GM19035 (cell line): Measurements from ENCODE around the gene FHOD3.
"Not testable (repeated sequence)": the region's sequence is repeated elsewhere in the genome, so short reads cannot be mapped to it uniquely, and the experiment has no call there.

Source experiments
- ATAC-seq: cut with Tn5 transposase; IDR thresholded peaks from one replicate; pipeline ENCODE4 v1.9.1; 2021; ENCODE audit not compliant: unreplicated experiment

FHOD3 gene

GRCh38 chr18:36719630-36720029 is 422.1 kb downstream of the FHOD3 start:
- ATAC-seq = no peak

- not testable (repeated sequence) for ATAC-seq
These were observed 423.8 kb downstream of the FHOD3 start for GRCh38 chr18:36721351-36721750.

GRCh38 chr18:36724169-36724568 is 426.7 kb downstream of the FHOD3 start:
- no peak for ATAC-seq

GRCh38 chr18:36724591-36725001 is 427.1 kb downstream of the FHOD3 start:
- ATAC-seq = no peak

- no peak for ATAC-seq
These were observed 430.8 kb downstream of the FHOD3 start for GRCh38 chr18:36728345-36728744.

- ATAC-seq = no peak
These were observed 431.7 kb downstream of the FHOD3 start for GRCh38 chr18:36729197-36729596.

GRCh38 chr18:36732264-36732663 is 434.8 kb downstream of the FHOD3 start:
- no peak for ATAC-seq

GRCh38 chr18:36733150-36733549 is 435.6 kb downstream of the FHOD3 start:
- ATAC-seq = no peak

- no peak for ATAC-seq
These were observed 437.1 kb downstream of the FHOD3 start for GRCh38 chr18:36734596-36734995.

- no peak for ATAC-seq
These were observed 437.6 kb downstream of the FHOD3 start for GRCh38 chr18:36735130-36735529.

- ATAC-seq = no peak
These were observed 438.6 kb downstream of the FHOD3 start for GRCh38 chr18:36736094-36736493.

- ATAC-seq = no peak
These were observed 439.8 kb downstream of the FHOD3 start for GRCh38 chr18:36737316-36737715.

- ATAC-seq = no peak
These were observed 446.9 kb downstream of the FHOD3 start for GRCh38 chr18:36744261-36744876.

GRCh38 chr18:36745219-36745975 is 447.9 kb downstream of the FHOD3 start:
- no peak for ATAC-seq

- ATAC-seq = no peak
These were observed 455.7 kb downstream of the FHOD3 start for GRCh38 chr18:36752929-36753865.

- no peak for ATAC-seq
These were observed 458.7 kb downstream of the FHOD3 start for GRCh38 chr18:36756242-36756641.

GRCh38 chr18:36757081-36757480 is 459.6 kb downstream of the FHOD3 start:
- ATAC-seq = no peak

- ATAC-seq = no peak
These were observed 460.5 kb downstream of the FHOD3 start for GRCh38 chr18:36757991-36758390.

- no peak for ATAC-seq
These were observed 461.1 kb downstream of the FHOD3 start for GRCh38 chr18:36758623-36759022.

GRCh38 chr18:36759167-36759776 is 461.8 kb downstream of the FHOD3 start:
- no peak for ATAC-seq

- ATAC-seq = no peak
These were observed 463.1 kb downstream of the FHOD3 start for GRCh38 chr18:36760598-36760997.
